Calu3 (cell line): ENCODE measurements around the gene CACNA1S. TPM values are rescaled to one million over a fixed set of nuclear protein-coding genes. Genes with fewer than 3 reads are reported as not detected.

ENCODE experiments used
- BruUV-seq: library from RNA; stranded (reverse); fragments of 400-500 nt; replicated peaks from 2 replicates; lab custom pipeline; 2021; lab: Mats Ljungman, UMichigan
- CTCF ChIA-PET: fragments of 300-600 bp; sonication (Branson Sonifier 250); formaldehyde crosslinking; loops from one replicate; lab custom pipeline; 2022; ENCODE audit warnings: antibody characterized with exemption; lab: Charles Lee
- DNase-seq: peaks from one replicate; pipeline ENCODE4 v3.0.0; 2022
- H3K27ac Mint-ChIP-seq: one replicate; pipeline ENCODE4 v1.8.0; 2022; ENCODE audit warnings: mixed read lengths; ENCODE audit not compliant: unreplicated experiment
- H3K27me3 Mint-ChIP-seq: one replicate; pipeline ENCODE4 v1.8.0; 2022; ENCODE audit warnings: mixed read lengths; ENCODE audit not compliant: unreplicated experiment
- H3K36me3 Mint-ChIP-seq: one replicate; pipeline ENCODE4 v1.8.0; 2022; ENCODE audit warnings: mild to moderate bottlenecking, moderate library complexity, mixed read lengths; ENCODE audit not compliant: insufficient read depth, unreplicated experiment
- H3K4me1 Mint-ChIP-seq: one replicate; pipeline ENCODE4 v1.8.0; 2022; ENCODE audit warnings: mild to moderate bottlenecking, low read depth, mixed read lengths; ENCODE audit not compliant: unreplicated experiment
- H3K4me3 Mint-ChIP-seq: one replicate; pipeline ENCODE4 v1.8.0; 2022; ENCODE audit warnings: mild to moderate bottlenecking, low read depth, moderate library complexity, mixed read lengths; ENCODE audit not compliant: unreplicated experiment
- H3K9me3 Mint-ChIP-seq: one replicate; pipeline ENCODE4 v1.8.0; 2022; ENCODE audit warnings: low read depth, mixed read lengths; ENCODE audit not compliant: unreplicated experiment
- intact Hi-C: fragments of 100-400 bp; cut with micrococcal nuclease; formaldehyde crosslinking; loops from one replicate; pipeline ENCODE4 v1.10.0; 2022; ENCODE audit not compliant: unreplicated experiment
- total RNA-seq: library from RNA; stranded (reverse); gene quantifications from 2 replicates; pipeline ENCODE4 v1.2.3, GENCODE V29; 2022
- TF ChIP-seq, protein P1 (sequence below): fragments of 200-600 bp; IDR thresholded peaks from one replicate; pipeline ENCODE4 v1.8.0; 2022; ENCODE audit warnings: antibody characterized with exemption; ENCODE audit not compliant: unreplicated experiment

The CACNA1S gene
- total RNA-seq, 1 experiment from 2014 or later = not detected

GRCh38 chr1:201105688-201106087 lies 6.5 kb downstream of the CACNA1S start:
- BruUV-seq = no TSS peak
- H3K4me3 Mint-ChIP-seq = no peak overlapping the region
- H3K27me3 Mint-ChIP-seq = peaks cover 87% of the 10 kb centered on the region
- intact Hi-C loops = no loop called here
- H3K36me3 Mint-ChIP-seq = no peaks in the 10 kb centered on the region
- H3K27ac Mint-ChIP-seq = no peak overlapping the region
- no peak for DNase-seq
- CTCF ChIA-PET = no interaction called here
- no peaks in the 10 kb centered on the region for H3K9me3 Mint-ChIP-seq
- TF ChIP-seq, protein P1, sequence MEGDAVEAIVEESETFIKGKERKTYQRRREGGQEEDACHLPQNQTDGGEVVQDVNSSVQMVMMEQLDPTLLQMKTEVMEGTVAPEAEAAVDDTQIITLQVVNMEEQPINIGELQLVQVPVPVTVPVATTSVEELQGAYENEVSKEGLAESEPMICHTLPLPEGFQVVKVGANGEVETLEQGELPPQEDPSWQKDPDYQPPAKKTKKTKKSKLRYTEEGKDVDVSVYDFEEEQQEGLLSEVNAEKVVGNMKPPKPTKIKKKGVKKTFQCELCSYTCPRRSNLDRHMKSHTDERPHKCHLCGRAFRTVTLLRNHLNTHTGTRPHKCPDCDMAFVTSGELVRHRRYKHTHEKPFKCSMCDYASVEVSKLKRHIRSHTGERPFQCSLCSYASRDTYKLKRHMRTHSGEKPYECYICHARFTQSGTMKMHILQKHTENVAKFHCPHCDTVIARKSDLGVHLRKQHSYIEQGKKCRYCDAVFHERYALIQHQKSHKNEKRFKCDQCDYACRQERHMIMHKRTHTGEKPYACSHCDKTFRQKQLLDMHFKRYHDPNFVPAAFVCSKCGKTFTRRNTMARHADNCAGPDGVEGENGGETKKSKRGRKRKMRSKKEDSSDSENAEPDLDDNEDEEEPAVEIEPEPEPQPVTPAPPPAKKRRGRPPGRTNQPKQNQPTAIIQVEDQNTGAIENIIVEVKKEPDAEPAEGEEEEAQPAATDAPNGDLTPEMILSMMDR = no peak
- H3K4me1 Mint-ChIP-seq = no peaks in the 10 kb centered on the region

- peaks cover 83% of the 10 kb centered on the region for H3K27me3 Mint-ChIP-seq
- no TSS peak for BruUV-seq
- H3K9me3 Mint-ChIP-seq = no peaks in the 10 kb centered on the region
- intact Hi-C loops = no loop called here
- H3K27ac Mint-ChIP-seq = no peak overlapping the region
- CTCF ChIA-PET = interaction anchor here (0.6 kb wide), 1 partner anchor 10 kb away, joined by 3 read pairs; no protein-coding TSS in a partner anchor
- no peaks in the 10 kb centered on the region for H3K4me1 Mint-ChIP-seq
- TF ChIP-seq, protein P1 = no peak
- DNase-seq = no peak
- no peak overlapping the region for H3K4me3 Mint-ChIP-seq
- no peaks in the 10 kb centered on the region for H3K36me3 Mint-ChIP-seq
Measured at GRCh38 chr1:201104141-201104540, 8.1 kb downstream of the CACNA1S start.

GRCh38 chr1:201103666-201104065 lies 8.6 kb downstream of the CACNA1S start:
- BruUV-seq = no TSS peak
- H3K4me3 Mint-ChIP-seq = no peak overlapping the region
- no peaks in the 10 kb centered on the region for H3K4me1 Mint-ChIP-seq
- intact Hi-C loops = no loop called here
- DNase-seq = no peak
- TF ChIP-seq, protein P1 = no peak
- peaks cover 87% of the 10 kb centered on the region for H3K27me3 Mint-ChIP-seq
- H3K9me3 Mint-ChIP-seq = no peaks in the 10 kb centered on the region
- CTCF ChIA-PET = interaction anchor here (0.7 kb wide), 2 partner anchors 131 to 1461 kb away, joined by 3 to 4 read pairs; no protein-coding TSS in a partner anchor
- H3K27ac Mint-ChIP-seq = no peak overlapping the region
- no peaks in the 10 kb centered on the region for H3K36me3 Mint-ChIP-seq

- Mint-ChIP-seq H3K4me3 (no peak overlapping the region), H3K27ac (no peak overlapping the region), H3K9me3 (no peaks in the 10 kb centered on the region), H3K27me3 (peaks cover 90% of the 10 kb centered on the region), H3K36me3 (no peaks in the 10 kb centered on the region), H3K4me1 (no peaks in the 10 kb centered on the region)
- DNase-seq = no peak
- no TSS peak for BruUV-seq
- TF ChIP-seq, protein P1 = no peak
- intact Hi-C loops = no loop called here
- CTCF ChIA-PET = no interaction called here
Measured at GRCh38 chr1:201100169-201100930, 11.9 kb downstream of the CACNA1S start.
